SJSA1 (cell line): ENCODE results near the gene RIC8B. TPM values are rescaled to one million over a fixed set of nuclear protein-coding genes. Genes with fewer than 3 reads are reported as not detected.

Source experiments
- DNase-seq, 2 experiments: peaks; one replicate each; pipeline ENCODE4 v3.0.0-alpha.2; 2015 to 2020; ENCODE audit warnings: low spot score in 2 of 2, low read depth in 1 of 2
- H3K27ac ChIP-seq: fragments of 250-450 bp; sonication (Bioruptor Pico); 2 replicates; pipeline ENCODE4 v1.5.1; 2020; ENCODE audit warnings: mild to moderate bottlenecking, moderate library complexity
- H3K27me3 ChIP-seq: fragments of 250-450 bp; sonication (Bioruptor Pico); replicated peaks from 2 replicates; pipeline ENCODE4 v1.5.1; 2020; ENCODE audit warnings: mild to moderate bottlenecking, moderate library complexity
- H3K36me3 ChIP-seq: fragments of 250-450 bp; sonication (Bioruptor Pico); 2 replicates; pipeline ENCODE4 v1.5.1; 2020; ENCODE audit warnings: mild to moderate bottlenecking
- H3K4me1 ChIP-seq: fragments of 250-450 bp; sonication (Bioruptor Pico); replicated peaks from 2 replicates; pipeline ENCODE4 v1.6.1; 2021; ENCODE audit warnings: mild to moderate bottlenecking
- H3K4me3 ChIP-seq: fragments of 250-450 bp; sonication (Bioruptor Pico); 2 replicates; pipeline ENCODE4 v1.5.1; 2020; ENCODE audit warnings: mild to moderate bottlenecking
- H3K9me3 ChIP-seq: fragments of 250-450 bp; sonication (Bioruptor Pico); replicated peaks from 2 replicates; pipeline ENCODE4 v1.5.1; 2020; ENCODE audit warnings: mild to moderate bottlenecking
- total RNA-seq: library from RNA; depleted of rRNA; stranded (reverse); fragments of >200 nt; shearing (Covaris generic); gene quantifications from 2 replicates; pipeline ENCODE4 v1.2.3, GENCODE V29; 2014

RIC8B gene
- total RNA-seq, 1 experiment from 2014 or later = 14.0 TPM

GRCh38 chr12:106744600-106744999, 29.9 kb upstream of the RIC8B start:
- Histone ChIP-seq H3K36me3 (no peaks in the 10 kb centered on the region), H3K4me3 (no peak overlapping the region), H3K9me3 (no peaks in the 10 kb centered on the region), H3K27ac (no peak overlapping the region), H3K4me1 (peaks cover 7% of the 10 kb centered on the region; the same call in 1 of the 2 replicates), H3K27me3 (no peaks in the 10 kb centered on the region; the same call in 1 of the 2 replicates)
- no peak for DNase-seq

- Histone ChIP-seq H3K4me3 (no peak overlapping the region), H3K4me1 (peaks cover 2% of the 10 kb centered on the region; the same call in 1 of the 2 replicates), H3K27me3 (no peaks in the 10 kb centered on the region; the same call in 1 of the 2 replicates), H3K36me3 (no peaks in the 10 kb centered on the region), H3K9me3 (no peaks in the 10 kb centered on the region), H3K27ac (no peak overlapping the region)
- DNase-seq = no peak
These were observed 29.2 kb upstream of the RIC8B start for GRCh38 chr12:106745181-106745745.

GRCh38 chr12:106747973-106748436, 26.5 kb upstream of the RIC8B start:
- H3K4me1 ChIP-seq = no peaks in the 10 kb centered on the region
- no peaks in the 10 kb centered on the region; the same call in 1 of the 2 replicates for H3K27me3 ChIP-seq
- H3K36me3 ChIP-seq = no peaks in the 10 kb centered on the region
- no peaks in the 10 kb centered on the region for H3K9me3 ChIP-seq
- DNase-seq = no peak
- no peak overlapping the region for H3K4me3 ChIP-seq
- H3K27ac ChIP-seq = no peak overlapping the region

GRCh38 chr12:106750524-106750923, 24.0 kb upstream of the RIC8B start:
- no peak for DNase-seq
- no peaks in the 10 kb centered on the region for H3K27me3 ChIP-seq
- H3K4me1 ChIP-seq = no peaks in the 10 kb centered on the region
- H3K9me3 ChIP-seq = no peaks in the 10 kb centered on the region
- no peak overlapping the region for H3K4me3 ChIP-seq
- H3K36me3 ChIP-seq = no peaks in the 10 kb centered on the region
- no peak overlapping the region for H3K27ac ChIP-seq

GRCh38 chr12:106753526-106753925, 21.0 kb upstream of the RIC8B start:
- Histone ChIP-seq H3K4me3 (no peak overlapping the region), H3K27me3 (no peaks in the 10 kb centered on the region), H3K4me1 (no peaks in the 10 kb centered on the region), H3K36me3 (no peaks in the 10 kb centered on the region), H3K9me3 (no peaks in the 10 kb centered on the region), H3K27ac (no peak overlapping the region)
- DNase-seq = no peak

GRCh38 chr12:106754331-106754730, 20.2 kb upstream of the RIC8B start:
- Histone ChIP-seq H3K27ac (no peak overlapping the region), H3K27me3 (no peaks in the 10 kb centered on the region)
- DNase-seq = no peak

GRCh38 chr12:106757623-106758348, 16.7 kb upstream of the RIC8B start:
- H3K27me3 ChIP-seq = no peaks in the 10 kb centered on the region
- no peaks in the 10 kb centered on the region for H3K9me3 ChIP-seq
- H3K4me3 ChIP-seq = no peak overlapping the region
- H3K36me3 ChIP-seq = no peaks in the 10 kb centered on the region
- no peak for DNase-seq
- H3K27ac ChIP-seq = no peak overlapping the region
- peaks cover 3% of the 10 kb centered on the region; the same call in 1 of the 2 replicates for H3K4me1 ChIP-seq

More at GRCh38 chr12:106754331-106754730, 20.2 kb upstream of the RIC8B start:
- H3K4me1 ChIP-seq = no peaks in the 10 kb centered on the region
- H3K9me3 ChIP-seq = no peaks in the 10 kb centered on the region
- no peak overlapping the region for H3K4me3 ChIP-seq
- H3K36me3 ChIP-seq = no peaks in the 10 kb centered on the region

- no peak for DNase-seq
These were observed 16.0 kb upstream of the RIC8B start for GRCh38 chr12:106758349-106759110.

GRCh38 chr12:106759526-106760183, 14.8 kb upstream of the RIC8B start:
- H3K4me3 ChIP-seq = no peak overlapping the region
- no peak overlapping the region for H3K27ac ChIP-seq
- peaks cover 3% of the 10 kb centered on the region; the same call in 1 of the 2 replicates for H3K4me1 ChIP-seq
- H3K27me3 ChIP-seq = no peaks in the 10 kb centered on the region
- DNase-seq = no peak
- no peaks in the 10 kb centered on the region for H3K36me3 ChIP-seq
- H3K9me3 ChIP-seq = no peaks in the 10 kb centered on the region

More at GRCh38 chr12:106758349-106759110, 16.0 kb upstream of the RIC8B start:
- no peaks in the 10 kb centered on the region for H3K36me3 ChIP-seq
- H3K27ac ChIP-seq = no peak overlapping the region
- H3K27me3 ChIP-seq = no peaks in the 10 kb centered on the region
- peaks cover 3% of the 10 kb centered on the region; the same call in 1 of the 2 replicates for H3K4me1 ChIP-seq
- no peaks in the 10 kb centered on the region for H3K9me3 ChIP-seq
- no peak overlapping the region for H3K4me3 ChIP-seq

GRCh38 chr12:106760184-106760531, 14.3 kb upstream of the RIC8B start:
- Histone ChIP-seq H3K4me1 (peaks cover 3% of the 10 kb centered on the region; the same call in 1 of the 2 replicates), H3K9me3 (no peaks in the 10 kb centered on the region), H3K27me3 (no peaks in the 10 kb centered on the region), H3K36me3 (no peaks in the 10 kb centered on the region), H3K27ac (no peak overlapping the region), H3K4me3 (no peak overlapping the region)
- DNase-seq = no peak

GRCh38 chr12:106764220-106764619, 10.3 kb upstream of the RIC8B start:
- DNase-seq = no peak
- Histone ChIP-seq H3K27me3 (no peaks in the 10 kb centered on the region), H3K4me1 (peaks cover 27% of the 10 kb centered on the region), H3K4me3 (no peak overlapping the region), H3K36me3 (no peaks in the 10 kb centered on the region), H3K27ac (no peak overlapping the region), H3K9me3 (no peaks in the 10 kb centered on the region)

GRCh38 chr12:106764738-106765137, 9.7 kb upstream of the RIC8B start:
- Histone ChIP-seq H3K36me3 (no peaks in the 10 kb centered on the region), H3K9me3 (no peaks in the 10 kb centered on the region), H3K27ac (no peak overlapping the region), H3K4me3 (no peak overlapping the region), H3K27me3 (no peaks in the 10 kb centered on the region), H3K4me1 (peaks cover 33% of the 10 kb centered on the region)
- no peak for DNase-seq

GRCh38 chr12:106766393-106766826, 8.1 kb upstream of the RIC8B start:
- no peaks in the 10 kb centered on the region for H3K9me3 ChIP-seq
- H3K27ac ChIP-seq = no peak overlapping the region
- peaks cover 30% of the 10 kb centered on the region for H3K4me1 ChIP-seq
- H3K4me3 ChIP-seq = no peak overlapping the region
- no peaks in the 10 kb centered on the region for H3K36me3 ChIP-seq
- DNase-seq = no peak
- H3K27me3 ChIP-seq = no peaks in the 10 kb centered on the region
